OCI-LY1 (cell line): ENCODE measurements around the gene INPP5A.

ENCODE experiments used
- H2AFZ ChIP-seq: fragments of 200-600 bp; sonication (generic), shearing (Covaris generic); 2 replicates; pipeline ENCODE4 v1.6.0; 2014; ENCODE audit warnings: antibody characterized with exemption, mild to moderate bottlenecking, low read length
- H3F3A ChIP-seq: fragments of 200-600 bp; sonication (generic), shearing (Covaris generic); 2 replicates; pipeline ENCODE4 v1.6.0; 2014; ENCODE audit warnings: mild to moderate bottlenecking, antibody characterized with exemption, low read length, moderate library complexity; ENCODE audit not compliant: insufficient read depth
- H3K27ac ChIP-seq: fragments of 200-600 bp; sonication (generic); 2 replicates; pipeline ENCODE4 v1.5.1; 2014; ENCODE audit warnings: low read length, mixed run types, mild to moderate bottlenecking, low read depth; ENCODE audit not compliant: poor library complexity, severe bottlenecking
- H3K27me3 ChIP-seq: fragments of 200-600 bp; sonication (generic); 2 replicates; pipeline ENCODE4 v1.6.0; 2014; ENCODE audit warnings: antibody characterized with exemption, mild to moderate bottlenecking, low read length, moderate library complexity; ENCODE audit not compliant: insufficient read depth
- H3K36me3 ChIP-seq: fragments of 200-600 bp; sonication (generic); 2 replicates; pipeline ENCODE4 v1.6.1; 2014; ENCODE audit warnings: mild to moderate bottlenecking, antibody characterized with exemption, low read length, moderate library complexity, mixed read lengths; ENCODE audit not compliant: insufficient read depth
- H3K4me1 ChIP-seq: fragments of 200-600 bp; sonication (generic); 2 replicates; pipeline ENCODE4 v1.5.1; 2014; ENCODE audit warnings: mild to moderate bottlenecking, low read length, moderate library complexity; ENCODE audit not compliant: insufficient read depth, severe bottlenecking
- H3K4me2 ChIP-seq: fragments of 200-600 bp; sonication (generic), shearing (Covaris generic); 2 replicates; pipeline ENCODE4 v1.6.1; 2014; ENCODE audit warnings: low read length
- H3K4me3 ChIP-seq: fragments of 200-600 bp; sonication (generic); 2 replicates; pipeline ENCODE4 v1.5.1; 2014; ENCODE audit warnings: low read length, low read depth, mild to moderate bottlenecking, mixed read lengths; ENCODE audit not compliant: poor library complexity, severe bottlenecking
- H3K79me2 ChIP-seq: fragments of 200-600 bp; shearing (Covaris generic); 2 replicates; pipeline ENCODE4 v1.6.1; 2016; ENCODE audit warnings: mixed run types, low read length, mixed read lengths; ENCODE audit not compliant: insufficient read depth
- H3K9ac ChIP-seq: fragments of 200-600 bp; sonication (generic), shearing (Covaris generic); 2 replicates; pipeline ENCODE4 v1.6.1; 2014; ENCODE audit warnings: mild to moderate bottlenecking, low read length, mixed read lengths
- H3K9me2 ChIP-seq: fragments of 200-600 bp; sonication (generic), shearing (Covaris generic); 2 replicates; pipeline ENCODE4 v1.6.1; 2014; ENCODE audit warnings: low read depth, mild to moderate bottlenecking, low read length, mixed read lengths
- H3K9me3 ChIP-seq: fragments of 200-600 bp; shearing (Covaris generic); 2 replicates; pipeline ENCODE4 v1.6.1; 2014; ENCODE audit warnings: low read length, mixed read lengths
- H4K20me1 ChIP-seq: fragments of 200-600 bp; sonication (generic), shearing (Covaris generic); 2 replicates; pipeline ENCODE4 v1.6.0; 2016; ENCODE audit warnings: mild to moderate bottlenecking, low read length; ENCODE audit not compliant: insufficient read depth
- EZH2 ChIP-seq: fragments of 200-600 bp; sonication (generic), shearing (Covaris generic); IDR thresholded peaks from 2 replicates; pipeline ENCODE4 v1.8.0; 2017; ENCODE audit warnings: borderline replicate concordance, mixed run types, mild to moderate bottlenecking, antibody characterized with exemption, low read length, moderate library complexity, mixed read lengths
- TF ChIP-seq, protein P1 (sequence below): fragments of 200-600 bp; sonication (generic), shearing (Covaris generic); IDR thresholded peaks from 2 replicates; pipeline ENCODE4 v1.5.1; 2017; ENCODE audit warnings: mild to moderate bottlenecking, antibody characterized with exemption, low read length, moderate library complexity, mixed read lengths

INPP5A gene

GRCh38 chr10:132514821-132515520 lies 22.6 kb upstream of the INPP5A start:
- no peak overlapping the region for H2AFZ ChIP-seq
- H3K27ac ChIP-seq: no peak overlapping the region
- H4K20me1 ChIP-seq: no peaks in the 10 kb centered on the region
- H3K9me3 ChIP-seq: no peaks in the 10 kb centered on the region
- no peaks in the 10 kb centered on the region for H3K79me2 ChIP-seq
- TF ChIP-seq, protein P1, sequence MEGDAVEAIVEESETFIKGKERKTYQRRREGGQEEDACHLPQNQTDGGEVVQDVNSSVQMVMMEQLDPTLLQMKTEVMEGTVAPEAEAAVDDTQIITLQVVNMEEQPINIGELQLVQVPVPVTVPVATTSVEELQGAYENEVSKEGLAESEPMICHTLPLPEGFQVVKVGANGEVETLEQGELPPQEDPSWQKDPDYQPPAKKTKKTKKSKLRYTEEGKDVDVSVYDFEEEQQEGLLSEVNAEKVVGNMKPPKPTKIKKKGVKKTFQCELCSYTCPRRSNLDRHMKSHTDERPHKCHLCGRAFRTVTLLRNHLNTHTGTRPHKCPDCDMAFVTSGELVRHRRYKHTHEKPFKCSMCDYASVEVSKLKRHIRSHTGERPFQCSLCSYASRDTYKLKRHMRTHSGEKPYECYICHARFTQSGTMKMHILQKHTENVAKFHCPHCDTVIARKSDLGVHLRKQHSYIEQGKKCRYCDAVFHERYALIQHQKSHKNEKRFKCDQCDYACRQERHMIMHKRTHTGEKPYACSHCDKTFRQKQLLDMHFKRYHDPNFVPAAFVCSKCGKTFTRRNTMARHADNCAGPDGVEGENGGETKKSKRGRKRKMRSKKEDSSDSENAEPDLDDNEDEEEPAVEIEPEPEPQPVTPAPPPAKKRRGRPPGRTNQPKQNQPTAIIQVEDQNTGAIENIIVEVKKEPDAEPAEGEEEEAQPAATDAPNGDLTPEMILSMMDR: no peak
- TF ChIP-seq EZH2: no peak
- no peaks in the 10 kb centered on the region; the same call in 1 of the 2 replicates for H3K27me3 ChIP-seq
- no peaks in the 10 kb centered on the region for H3K4me1 ChIP-seq
- H3K36me3 ChIP-seq: no peaks in the 10 kb centered on the region
- H3K9ac ChIP-seq: no peak overlapping the region
- no peaks in the 10 kb centered on the region for H3K9me2 ChIP-seq
- no peak overlapping the region for H3K4me3 ChIP-seq
- no peaks in the 10 kb centered on the region for H3F3A ChIP-seq
- H3K4me2 ChIP-seq: no peak overlapping the region

DNA sequence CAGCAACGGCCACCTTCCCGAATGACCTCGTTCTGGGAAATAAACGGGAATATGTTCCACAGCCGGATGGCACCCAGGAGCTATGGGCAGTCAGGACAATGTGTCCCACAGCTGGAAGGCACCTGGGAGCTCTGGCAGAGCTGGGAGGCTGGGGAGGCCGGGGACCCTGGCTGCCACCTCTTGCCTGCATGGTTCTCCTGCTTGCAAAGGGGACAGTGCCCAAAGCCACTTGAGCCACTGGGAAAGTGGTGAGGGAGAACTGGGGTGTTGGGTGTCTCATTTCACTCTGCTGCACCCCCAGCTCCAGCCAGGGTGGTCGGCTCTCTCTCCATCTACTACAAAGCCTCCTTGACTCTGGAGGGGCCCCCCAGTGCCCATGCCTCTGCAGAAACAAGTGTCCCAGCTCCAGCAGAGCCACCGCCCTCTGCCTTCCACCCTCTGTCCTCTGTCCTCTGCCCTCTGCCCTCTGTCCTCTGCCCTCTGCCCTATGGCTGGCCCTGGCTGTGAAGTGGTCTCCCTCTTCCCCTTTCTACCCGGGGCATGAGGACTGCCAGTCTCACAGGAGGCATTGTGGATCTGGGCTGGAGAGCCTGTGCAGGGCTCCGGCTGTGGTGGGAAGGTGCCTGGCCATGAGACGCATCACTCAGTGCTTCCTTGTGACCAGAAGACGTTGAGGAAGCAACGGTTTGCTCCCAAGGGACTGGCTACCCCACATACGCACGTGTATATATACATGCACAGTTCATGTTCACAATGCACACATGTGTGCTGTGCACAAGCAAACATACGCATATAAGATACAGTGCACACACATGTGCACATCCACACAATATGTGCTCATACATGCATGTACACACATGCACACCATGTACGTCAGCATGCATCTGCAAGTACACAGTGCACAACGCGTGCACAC lies 21.5 kb upstream of the INPP5A start:
- no peaks in the 10 kb centered on the region; the same call in 1 of the 2 replicates for H3K27me3 ChIP-seq
- no peaks in the 10 kb centered on the region for H3K4me1 ChIP-seq
- H3K27ac ChIP-seq: no peak overlapping the region
- no peak overlapping the region for H2AFZ ChIP-seq
- H3K4me2 ChIP-seq: no peak overlapping the region
- no peaks in the 10 kb centered on the region for H4K20me1 ChIP-seq
- no peaks in the 10 kb centered on the region for H3K79me2 ChIP-seq
- H3K9ac ChIP-seq: no peak overlapping the region
- H3K9me3 ChIP-seq: no peaks in the 10 kb centered on the region
- no peaks in the 10 kb centered on the region for H3K36me3 ChIP-seq
- TF ChIP-seq, protein P1: no peak
- TF ChIP-seq EZH2: no peak
- H3K4me3 ChIP-seq: no peak overlapping the region
- H3K9me2 ChIP-seq: no peaks in the 10 kb centered on the region
- H3F3A ChIP-seq: no peaks in the 10 kb centered on the region

- Histone ChIP-seq H3K79me2 (no peaks in the 10 kb centered on the region), H3K4me2 (no peak overlapping the region), H3K4me3 (no peak overlapping the region), H3F3A (no peaks in the 10 kb centered on the region), H3K9me2 (no peaks in the 10 kb centered on the region), H3K4me1 (no peaks in the 10 kb centered on the region), H3K36me3 (no peaks in the 10 kb centered on the region), H3K27ac (no peak overlapping the region), H4K20me1 (no peaks in the 10 kb centered on the region), H3K27me3 (no peaks in the 10 kb centered on the region; the same call in 1 of the 2 replicates), H3K9me3 (no peaks in the 10 kb centered on the region), H2AFZ (no peak overlapping the region), H3K9ac (no peak overlapping the region)
- TF ChIP-seq, protein P1: no peak
- no peak for TF ChIP-seq EZH2
Observed at GRCh38 chr10:132516771-132517725, 20.5 kb upstream of the INPP5A start.
